OCI-LY3 (cell line): ENCODE measurements around the gene JPT2.

Experiments used
- EZH2phosphoT487 ChIP-seq: fragments of 200-600 bp; shearing (Covaris generic); IDR thresholded peaks from 2 replicates; pipeline ENCODE4 v1.6.1; 2018; ENCODE audit warnings: antibody characterized with exemption, mixed run types, low read depth
- TF ChIP-seq, protein P1 (sequence below): fragments of 200-600, 300-600 bp; sonication (generic); IDR thresholded peaks from 2 replicates; pipeline ENCODE4 v1.5.1; 2014; ENCODE audit warnings: antibody characterized with exemption, low read length, low read depth

GRCh38 chr16:1666316-1666715 is 11.8 kb upstream of the JPT2 start:
- TF ChIP-seq, protein P1, sequence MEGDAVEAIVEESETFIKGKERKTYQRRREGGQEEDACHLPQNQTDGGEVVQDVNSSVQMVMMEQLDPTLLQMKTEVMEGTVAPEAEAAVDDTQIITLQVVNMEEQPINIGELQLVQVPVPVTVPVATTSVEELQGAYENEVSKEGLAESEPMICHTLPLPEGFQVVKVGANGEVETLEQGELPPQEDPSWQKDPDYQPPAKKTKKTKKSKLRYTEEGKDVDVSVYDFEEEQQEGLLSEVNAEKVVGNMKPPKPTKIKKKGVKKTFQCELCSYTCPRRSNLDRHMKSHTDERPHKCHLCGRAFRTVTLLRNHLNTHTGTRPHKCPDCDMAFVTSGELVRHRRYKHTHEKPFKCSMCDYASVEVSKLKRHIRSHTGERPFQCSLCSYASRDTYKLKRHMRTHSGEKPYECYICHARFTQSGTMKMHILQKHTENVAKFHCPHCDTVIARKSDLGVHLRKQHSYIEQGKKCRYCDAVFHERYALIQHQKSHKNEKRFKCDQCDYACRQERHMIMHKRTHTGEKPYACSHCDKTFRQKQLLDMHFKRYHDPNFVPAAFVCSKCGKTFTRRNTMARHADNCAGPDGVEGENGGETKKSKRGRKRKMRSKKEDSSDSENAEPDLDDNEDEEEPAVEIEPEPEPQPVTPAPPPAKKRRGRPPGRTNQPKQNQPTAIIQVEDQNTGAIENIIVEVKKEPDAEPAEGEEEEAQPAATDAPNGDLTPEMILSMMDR, result no peak
- TF ChIP-seq EZH2phosphoT487, result no peak
